Ascending aorta (tissue), 2 donors: ENCODE results near the gene BRD9. TPM values are rescaled to one million over a fixed set of nuclear protein-coding genes. Genes with fewer than 3 reads are reported as not detected.
"Not testable (repeated sequence)": the region's sequence is repeated elsewhere in the genome, so short reads cannot be mapped to it uniquely, and the experiment has no call there.

ENCODE experiments used
- DNase-seq, 2 donors: peaks; one replicate each; pipeline ENCODE4 v3.0.0-alpha.2; 2019; ENCODE audit warnings: low spot score in 2 of 2
- H3K27ac ChIP-seq, 2 donors: fragments of 200-600 bp; sonication (generic); one replicate each; pipeline ENCODE4 v1.5.1; 2016 to 2017; ENCODE audit warnings: mild to moderate bottlenecking in 1 of 2
- H3K27me3 ChIP-seq: fragments of 200-600 bp; sonication (generic); one replicate; pipeline ENCODE4 v1.5.1; 2017
- H3K36me3 ChIP-seq, 2 donors: fragments of 200-600 bp; sonication (generic); one replicate each; pipeline ENCODE4 v1.5.1; 2016
- H3K4me1 ChIP-seq, 2 donors: fragments of 200-600 bp; sonication (generic); one replicate each; pipeline ENCODE4 v1.5.1; 2016 to 2017; ENCODE audit warnings: mild to moderate bottlenecking in 1 of 2
- H3K4me3 ChIP-seq, 2 donors: fragments of 200-600 bp; sonication (generic); one replicate each; pipeline ENCODE4 v1.5.1; 2016 to 2017; ENCODE audit warnings: mild to moderate bottlenecking in 1 of 2
- H3K9me3 ChIP-seq, 2 donors: fragments of 200-600 bp; sonication (generic); one replicate each; pipeline ENCODE4 v1.5.1; 2016
- intact Hi-C: fragments of 100-400 bp; cut with DNase I; formaldehyde crosslinking; loops from one replicate; pipeline ENCODE4 v1.15.1; 2023
- total RNA-seq: library from RNA; depleted of rRNA; stranded (reverse); fragments of >200 nt; gene quantifications from one replicate; pipeline ENCODE4 v1.1.0, GENCODE V29; 2016
- TF ChIP-seq, protein P1 (sequence below), 3 experiments: fragments of 200-600 bp in 2 of 3; fragments of 450-650 bp in 1 of 3; sonication (generic) in 2 of 3; IDR thresholded peaks; one replicate each; pipeline ENCODE4 v1.5.1; 2016 to 2019; ENCODE audit warnings: antibody characterized with exemption in 3 of 3, mild to moderate bottlenecking in 1 of 3, moderate library complexity in 1 of 3

Gene BRD9
- total RNA-seq, 1 donor from 2014 or later = 13.6 TPM

GRCh38 chr5:840118-840973 lies 52.3 kb downstream of the BRD9 start:
- H3K27me3 ChIP-seq, H3K36me3 ChIP-seq, H3K27ac ChIP-seq, H3K9me3 ChIP-seq, H3K4me1 ChIP-seq, H3K4me3 ChIP-seq, intact Hi-C loops: not testable (repeated sequence)
- peak in 1 of 2 donors; percentile 66 for DNase-seq

DNA sequence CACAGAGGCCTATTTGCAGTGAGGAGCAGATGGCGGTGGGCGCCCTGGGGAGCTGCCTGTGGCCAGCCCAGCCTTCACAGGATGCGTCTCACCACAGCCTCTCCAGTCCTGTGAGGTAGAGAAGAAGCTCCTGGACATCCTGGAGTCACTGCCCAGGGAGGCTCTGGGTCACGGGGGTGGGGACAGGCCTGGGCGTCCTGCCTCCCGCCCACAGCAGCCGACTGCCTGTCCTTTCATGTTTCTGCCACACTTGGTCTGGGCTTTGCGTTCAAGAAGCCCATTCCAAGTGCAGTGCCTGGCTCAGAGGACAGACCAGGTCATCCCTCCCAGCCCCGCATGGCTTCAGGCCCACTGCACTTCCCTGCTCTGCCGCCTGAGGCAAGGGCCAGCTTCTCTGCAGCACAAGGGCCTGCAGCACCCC lies 54.2 kb downstream of the BRD9 start:
- H3K9me3 ChIP-seq, H3K27ac ChIP-seq, H3K4me3 ChIP-seq, H3K27me3 ChIP-seq, DNase-seq, intact Hi-C loops, H3K36me3 ChIP-seq, H3K4me1 ChIP-seq: not testable (repeated sequence)

- H3K4me1 ChIP-seq, H3K9me3 ChIP-seq, H3K36me3 ChIP-seq, H3K4me3 ChIP-seq, intact Hi-C loops, DNase-seq, H3K27me3 ChIP-seq, H3K27ac ChIP-seq: not testable (repeated sequence)
Observed at GRCh38 chr5:837621-838121, 54.9 kb downstream of the BRD9 start.

GRCh38 chr5:835933-836612 lies 56.5 kb downstream of the BRD9 start:
- H3K9me3 ChIP-seq, H3K4me1 ChIP-seq, H3K27ac ChIP-seq, H3K36me3 ChIP-seq, intact Hi-C loops, H3K27me3 ChIP-seq, DNase-seq, H3K4me3 ChIP-seq: not testable (repeated sequence)

GRCh38 chr5:834013-834412 lies 58.6 kb downstream of the BRD9 start:
- DNase-seq, H3K9me3 ChIP-seq, H3K36me3 ChIP-seq, H3K27ac ChIP-seq, H3K4me3 ChIP-seq, H3K4me1 ChIP-seq, H3K27me3 ChIP-seq, intact Hi-C loops: not testable (repeated sequence)

DNA sequence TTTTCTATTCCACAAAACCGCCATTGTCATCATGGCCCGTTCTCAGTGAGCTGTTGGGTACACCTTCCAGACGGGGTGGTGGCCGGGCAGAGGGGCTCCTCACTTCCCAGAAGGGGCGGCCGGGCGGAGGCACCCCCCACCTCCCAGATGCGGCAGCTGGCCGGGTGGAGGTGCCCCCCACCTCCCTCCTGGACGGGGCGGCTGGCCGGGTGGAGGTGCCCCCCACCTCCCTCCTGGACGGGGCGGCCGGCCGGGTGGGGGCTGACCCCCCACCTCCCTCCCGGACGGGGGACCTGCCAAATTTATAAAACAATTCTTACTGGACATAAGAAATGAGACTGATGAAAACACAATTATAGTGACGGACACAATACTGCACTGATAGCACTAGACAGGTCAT lies 64.4 kb downstream of the BRD9 start:
- H3K36me3 ChIP-seq, H3K4me1 ChIP-seq, H3K27ac ChIP-seq, H3K4me3 ChIP-seq, DNase-seq, intact Hi-C loops, H3K27me3 ChIP-seq, H3K9me3 ChIP-seq: not testable (repeated sequence)

DNA sequence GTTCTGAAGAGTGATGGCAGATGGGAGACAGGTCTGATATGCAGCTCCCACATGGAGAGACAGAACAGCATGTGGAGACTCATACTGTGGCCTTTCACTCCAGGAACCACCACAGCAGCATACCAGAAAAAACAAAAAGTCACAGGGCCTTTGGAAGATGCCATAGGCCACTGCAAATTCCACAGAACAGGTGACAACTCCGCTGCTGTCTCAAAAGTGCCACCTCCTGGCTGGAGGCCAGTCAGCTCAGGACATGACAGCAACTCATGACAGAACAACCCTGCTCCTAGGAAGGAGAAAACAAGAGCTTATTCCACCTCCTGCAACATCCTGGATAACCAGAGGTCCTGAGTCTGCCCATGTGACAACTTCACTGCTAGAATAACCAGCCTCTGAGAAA lies 67.1 kb downstream of the BRD9 start:
- H3K4me3 ChIP-seq, H3K9me3 ChIP-seq, H3K4me1 ChIP-seq, H3K36me3 ChIP-seq, intact Hi-C loops, DNase-seq, H3K27me3 ChIP-seq, H3K27ac ChIP-seq: not testable (repeated sequence)

DNA sequence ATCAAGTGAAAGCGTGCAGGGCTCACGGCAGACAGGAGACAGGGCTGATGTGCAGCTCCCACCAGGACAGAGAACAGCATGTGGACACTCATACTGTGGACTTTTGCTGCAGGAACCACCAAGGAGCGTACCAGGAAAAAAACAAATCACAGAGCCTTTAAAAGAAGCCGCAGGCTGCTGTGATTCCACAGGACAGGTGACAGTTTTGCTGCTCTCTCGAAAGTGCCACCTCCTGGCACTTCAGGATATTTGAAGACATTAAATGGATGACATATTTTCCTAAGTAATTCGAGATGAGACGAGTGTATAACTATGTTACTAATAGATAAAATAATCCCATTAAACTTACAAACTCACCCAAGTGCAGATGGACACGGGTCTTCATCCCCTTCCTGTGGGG lies 71.1 kb downstream of the BRD9 start:
- TF ChIP-seq, protein P1, sequence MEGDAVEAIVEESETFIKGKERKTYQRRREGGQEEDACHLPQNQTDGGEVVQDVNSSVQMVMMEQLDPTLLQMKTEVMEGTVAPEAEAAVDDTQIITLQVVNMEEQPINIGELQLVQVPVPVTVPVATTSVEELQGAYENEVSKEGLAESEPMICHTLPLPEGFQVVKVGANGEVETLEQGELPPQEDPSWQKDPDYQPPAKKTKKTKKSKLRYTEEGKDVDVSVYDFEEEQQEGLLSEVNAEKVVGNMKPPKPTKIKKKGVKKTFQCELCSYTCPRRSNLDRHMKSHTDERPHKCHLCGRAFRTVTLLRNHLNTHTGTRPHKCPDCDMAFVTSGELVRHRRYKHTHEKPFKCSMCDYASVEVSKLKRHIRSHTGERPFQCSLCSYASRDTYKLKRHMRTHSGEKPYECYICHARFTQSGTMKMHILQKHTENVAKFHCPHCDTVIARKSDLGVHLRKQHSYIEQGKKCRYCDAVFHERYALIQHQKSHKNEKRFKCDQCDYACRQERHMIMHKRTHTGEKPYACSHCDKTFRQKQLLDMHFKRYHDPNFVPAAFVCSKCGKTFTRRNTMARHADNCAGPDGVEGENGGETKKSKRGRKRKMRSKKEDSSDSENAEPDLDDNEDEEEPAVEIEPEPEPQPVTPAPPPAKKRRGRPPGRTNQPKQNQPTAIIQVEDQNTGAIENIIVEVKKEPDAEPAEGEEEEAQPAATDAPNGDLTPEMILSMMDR (IDR thresholded peaks at IDR 0.05) = no peak
- Histone ChIP-seq H3K9me3 (no peaks in the 10 kb centered on the region), H3K4me1 (no peaks in the 10 kb centered on the region), H3K36me3 (no peaks in the 10 kb centered on the region), H3K27me3 (no peaks in the 10 kb centered on the region), H3K27ac (no peak overlapping the region), H3K4me3 (no peak overlapping the region)
- intact Hi-C loops = no loop called here
- DNase-seq = no peak

DNA sequence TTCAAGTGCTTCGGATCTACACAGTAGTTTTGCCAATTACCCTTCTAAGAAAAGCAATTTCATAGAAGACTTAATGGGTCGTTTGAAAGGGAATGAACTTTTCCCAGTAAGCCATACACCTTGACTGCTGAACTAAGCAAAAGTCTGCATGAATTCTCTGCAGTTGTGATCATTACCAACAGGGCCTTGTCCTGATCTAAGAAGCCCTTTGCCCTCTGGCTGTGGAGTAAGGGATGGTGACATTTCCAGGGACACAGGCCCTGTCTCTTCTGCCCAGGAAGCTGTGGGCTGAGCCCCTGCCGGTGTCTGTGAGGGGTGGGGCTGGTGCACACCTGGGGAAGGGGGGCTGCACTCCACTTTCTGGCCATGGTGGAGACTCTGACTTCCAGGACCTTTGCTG lies 72.4 kb downstream of the BRD9 start:
- TF ChIP-seq, protein P1 (IDR thresholded peaks at IDR 0.05) = no peak
- no peaks in the 10 kb centered on the region for H3K9me3 ChIP-seq
- intact Hi-C loops = no loop called here
- no peak overlapping the region for H3K4me3 ChIP-seq
- no peaks in the 10 kb centered on the region for H3K4me1 ChIP-seq
- no peak overlapping the region for H3K27ac ChIP-seq
- H3K36me3 ChIP-seq = no peaks in the 10 kb centered on the region
- no peaks in the 10 kb centered on the region for H3K27me3 ChIP-seq
- DNase-seq = no peak
